Measurements from ENCODE around the gene EBF4.
"Not testable (repeated sequence)": the region's sequence is repeated elsewhere in the genome, so short reads cannot be mapped to it uniquely, and the experiment has no call there.

EBF4 gene

DNA sequence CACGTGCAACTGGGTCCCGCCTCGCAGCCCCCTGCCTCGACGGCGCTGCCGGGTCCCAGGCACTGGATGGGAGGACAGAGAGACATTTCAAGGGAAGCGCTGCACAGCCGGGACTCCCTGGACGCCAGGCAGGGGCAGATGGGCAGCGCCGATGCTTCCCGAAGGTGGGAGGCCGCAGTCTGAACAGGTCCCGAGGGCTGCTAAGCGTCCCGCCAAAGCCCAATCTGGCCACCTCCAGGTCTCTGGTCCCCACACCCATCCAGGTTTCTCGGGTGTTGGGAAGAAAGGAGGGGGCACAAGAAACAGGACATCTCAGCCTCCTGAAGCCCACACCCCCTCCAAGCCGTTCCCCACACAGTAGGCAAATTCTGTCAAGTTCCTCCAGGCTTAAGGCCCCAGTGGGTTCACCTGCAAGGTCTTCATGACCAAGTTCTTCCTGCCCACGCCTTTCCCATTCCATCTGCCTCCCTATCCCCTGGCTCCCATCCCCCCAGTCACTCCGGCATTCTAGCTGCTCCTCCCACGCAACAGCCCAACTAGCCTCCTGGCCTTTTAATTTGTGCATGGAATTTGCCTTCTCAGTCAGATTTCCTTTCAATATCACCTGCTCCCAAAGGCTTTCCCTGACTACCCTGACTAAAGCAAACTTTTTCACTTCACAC lies 113.2 kb downstream of the EBF4 start:
- TF ChIP-seq, protein P1, sequence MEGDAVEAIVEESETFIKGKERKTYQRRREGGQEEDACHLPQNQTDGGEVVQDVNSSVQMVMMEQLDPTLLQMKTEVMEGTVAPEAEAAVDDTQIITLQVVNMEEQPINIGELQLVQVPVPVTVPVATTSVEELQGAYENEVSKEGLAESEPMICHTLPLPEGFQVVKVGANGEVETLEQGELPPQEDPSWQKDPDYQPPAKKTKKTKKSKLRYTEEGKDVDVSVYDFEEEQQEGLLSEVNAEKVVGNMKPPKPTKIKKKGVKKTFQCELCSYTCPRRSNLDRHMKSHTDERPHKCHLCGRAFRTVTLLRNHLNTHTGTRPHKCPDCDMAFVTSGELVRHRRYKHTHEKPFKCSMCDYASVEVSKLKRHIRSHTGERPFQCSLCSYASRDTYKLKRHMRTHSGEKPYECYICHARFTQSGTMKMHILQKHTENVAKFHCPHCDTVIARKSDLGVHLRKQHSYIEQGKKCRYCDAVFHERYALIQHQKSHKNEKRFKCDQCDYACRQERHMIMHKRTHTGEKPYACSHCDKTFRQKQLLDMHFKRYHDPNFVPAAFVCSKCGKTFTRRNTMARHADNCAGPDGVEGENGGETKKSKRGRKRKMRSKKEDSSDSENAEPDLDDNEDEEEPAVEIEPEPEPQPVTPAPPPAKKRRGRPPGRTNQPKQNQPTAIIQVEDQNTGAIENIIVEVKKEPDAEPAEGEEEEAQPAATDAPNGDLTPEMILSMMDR (IDR thresholded peaks at IDR 0.05; ENCODE audit: low read depth, low read length, missing control alignments) = no peak
- no peak overlapping the region for H3K4me3 ChIP-seq (ENCODE audit: low read depth, low read length)
- DNase-seq (ENCODE audit: low read depth) = no peak

GRCh38 chr20:2806351-2806701 lies 113.7 kb downstream of the EBF4 start:
- TF ChIP-seq, protein P1 (IDR thresholded peaks at IDR 0.05; ENCODE audit: low read depth, low read length, missing control alignments) = no peak
- H3K4me3 ChIP-seq (ENCODE audit: low read depth, low read length) = no peak overlapping the region
- DNase-seq (ENCODE audit: low read depth) = no peak

GRCh38 chr20:2807019-2807418 lies 114.4 kb downstream of the EBF4 start:
- TF ChIP-seq, protein P1 (IDR thresholded peaks at IDR 0.05; ENCODE audit: low read depth, low read length, missing control alignments) = no peak
- no peak overlapping the region for H3K4me3 ChIP-seq (ENCODE audit: low read depth, low read length)
- no peak for DNase-seq (ENCODE audit: low read depth)

- not testable (repeated sequence) for DNase-seq (ENCODE audit: low read depth); H3K4me3 ChIP-seq (ENCODE audit: low read depth, low read length)
Observed at GRCh38 chr20:2807929-2808328, 115.3 kb downstream of the EBF4 start.

- TF ChIP-seq, protein P1 (IDR thresholded peaks at IDR 0.05; ENCODE audit: low read depth, low read length, missing control alignments) = no peak
- no peak overlapping the region for H3K4me3 ChIP-seq (ENCODE audit: low read depth, low read length)
- no peak for DNase-seq (ENCODE audit: low read depth)
Observed at GRCh38 chr20:2809690-2810089, 117.1 kb downstream of the EBF4 start.

Data from GM12864 (cell line).